ENCODE measurements around the gene SLC19A1. TPM values are rescaled to one million over a fixed set of nuclear protein-coding genes. Genes with fewer than 3 reads are reported as not detected.

The SLC19A1 gene
- total RNA-seq, 6 experiments from 2014 or later = 4.5 to 24.5 (median 15.7) TPM

GRCh38 chr21:45487891-45488600 is 54.2 kb downstream of the SLC19A1 start:
- ATAC-seq = no peak
- H3K4me3 ChIP-seq = no peak overlapping the region

GRCh38 chr21:45487161-45487806 is 55.0 kb downstream of the SLC19A1 start:
- no peak for DNase-seq
- no peaks in the 10 kb centered on the region for H3K9me3 ChIP-seq
- no peaks in the 10 kb centered on the region for H3K4me1 ChIP-seq
- no peak for TF ChIP-seq POLR2A (IDR thresholded peaks at IDR 0.05)
- TF ChIP-seq, protein P1, sequence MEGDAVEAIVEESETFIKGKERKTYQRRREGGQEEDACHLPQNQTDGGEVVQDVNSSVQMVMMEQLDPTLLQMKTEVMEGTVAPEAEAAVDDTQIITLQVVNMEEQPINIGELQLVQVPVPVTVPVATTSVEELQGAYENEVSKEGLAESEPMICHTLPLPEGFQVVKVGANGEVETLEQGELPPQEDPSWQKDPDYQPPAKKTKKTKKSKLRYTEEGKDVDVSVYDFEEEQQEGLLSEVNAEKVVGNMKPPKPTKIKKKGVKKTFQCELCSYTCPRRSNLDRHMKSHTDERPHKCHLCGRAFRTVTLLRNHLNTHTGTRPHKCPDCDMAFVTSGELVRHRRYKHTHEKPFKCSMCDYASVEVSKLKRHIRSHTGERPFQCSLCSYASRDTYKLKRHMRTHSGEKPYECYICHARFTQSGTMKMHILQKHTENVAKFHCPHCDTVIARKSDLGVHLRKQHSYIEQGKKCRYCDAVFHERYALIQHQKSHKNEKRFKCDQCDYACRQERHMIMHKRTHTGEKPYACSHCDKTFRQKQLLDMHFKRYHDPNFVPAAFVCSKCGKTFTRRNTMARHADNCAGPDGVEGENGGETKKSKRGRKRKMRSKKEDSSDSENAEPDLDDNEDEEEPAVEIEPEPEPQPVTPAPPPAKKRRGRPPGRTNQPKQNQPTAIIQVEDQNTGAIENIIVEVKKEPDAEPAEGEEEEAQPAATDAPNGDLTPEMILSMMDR (IDR thresholded peaks at IDR 0.05) = no peak
- WGBS (ENCODE audit: insufficient coverage, low coverage, low lambda C conversion rate, missing lambda C conversion rate) = no CpG with 5 or more reads among the region's 33 CpGs
- no peak overlapping the region for H3K27ac ChIP-seq
- peak in 1 of 4 donors; percentile 1 for ATAC-seq
- intact Hi-C loops (cut with DNase I) = no loop called here
- peaks cover 0 to 69% (median 30%) of the 10 kb centered on the region in 4 donors for H3K36me3 ChIP-seq
- H3K4me3 ChIP-seq = no peak overlapping the region
- H3K27me3 ChIP-seq = no peaks in the 10 kb centered on the region

More at GRCh38 chr21:45487891-45488600, 54.2 kb downstream of the SLC19A1 start:
- TF ChIP-seq, protein P1 (IDR thresholded peaks at IDR 0.05) = no peak
- TF ChIP-seq POLR2A (IDR thresholded peaks at IDR 0.05) = no peak
- 72% methylated on average over 10 of the region's 18 CpGs for WGBS (ENCODE audit: insufficient coverage, low coverage, low lambda C conversion rate, missing lambda C conversion rate)
- intact Hi-C loops (cut with DNase I) = no loop called here
- Histone ChIP-seq H3K27me3 (no peaks in the 10 kb centered on the region), H3K27ac (no peak overlapping the region), H3K4me1 (no peaks in the 10 kb centered on the region), H3K9me3 (no peaks in the 10 kb centered on the region), H3K36me3 (peaks cover 0 to 67% (median 29%) of the 10 kb centered on the region in 4 donors)
- DNase-seq = no peak

DNA sequence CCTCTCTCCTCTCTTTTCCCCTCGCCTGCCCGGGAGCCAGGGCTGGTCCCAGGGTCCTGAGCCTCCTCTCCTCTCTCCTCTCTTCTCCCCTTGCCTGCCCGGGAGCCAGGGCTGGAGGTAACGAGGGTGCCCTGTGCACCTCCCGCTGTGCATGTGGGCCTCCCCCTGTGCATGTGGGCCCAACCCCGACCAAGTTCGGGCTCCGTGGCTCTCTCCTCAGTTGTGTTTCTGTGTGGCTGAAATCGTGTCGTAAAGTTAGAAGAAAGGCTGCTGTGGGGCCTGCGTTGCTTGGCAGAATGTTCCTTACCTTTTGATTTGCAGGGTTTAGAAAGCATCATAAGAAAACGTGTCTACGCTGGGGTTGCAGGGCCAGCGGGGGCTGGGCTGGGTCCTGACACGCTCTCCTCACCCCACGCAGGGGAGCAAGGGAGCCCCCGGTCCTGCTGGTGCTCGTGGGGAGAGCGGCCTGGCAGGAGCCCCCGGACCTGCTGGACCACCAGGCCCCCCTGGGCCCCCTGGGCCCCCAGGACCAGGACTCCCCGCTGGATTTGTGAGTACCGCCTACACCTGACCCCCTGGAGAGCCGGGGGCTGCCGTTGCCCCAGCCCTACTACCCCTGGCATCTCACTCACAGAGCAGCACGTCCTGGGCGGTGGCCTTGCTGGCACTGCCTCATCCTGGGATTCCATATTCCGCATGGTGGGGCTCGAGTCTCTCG is 55.6 kb downstream of the SLC19A1 start:
- DNase-seq = peak in 1 of 3 donors; percentile 22
- no peaks in the 10 kb centered on the region for H3K27me3 ChIP-seq
- ATAC-seq = no peak

DNA sequence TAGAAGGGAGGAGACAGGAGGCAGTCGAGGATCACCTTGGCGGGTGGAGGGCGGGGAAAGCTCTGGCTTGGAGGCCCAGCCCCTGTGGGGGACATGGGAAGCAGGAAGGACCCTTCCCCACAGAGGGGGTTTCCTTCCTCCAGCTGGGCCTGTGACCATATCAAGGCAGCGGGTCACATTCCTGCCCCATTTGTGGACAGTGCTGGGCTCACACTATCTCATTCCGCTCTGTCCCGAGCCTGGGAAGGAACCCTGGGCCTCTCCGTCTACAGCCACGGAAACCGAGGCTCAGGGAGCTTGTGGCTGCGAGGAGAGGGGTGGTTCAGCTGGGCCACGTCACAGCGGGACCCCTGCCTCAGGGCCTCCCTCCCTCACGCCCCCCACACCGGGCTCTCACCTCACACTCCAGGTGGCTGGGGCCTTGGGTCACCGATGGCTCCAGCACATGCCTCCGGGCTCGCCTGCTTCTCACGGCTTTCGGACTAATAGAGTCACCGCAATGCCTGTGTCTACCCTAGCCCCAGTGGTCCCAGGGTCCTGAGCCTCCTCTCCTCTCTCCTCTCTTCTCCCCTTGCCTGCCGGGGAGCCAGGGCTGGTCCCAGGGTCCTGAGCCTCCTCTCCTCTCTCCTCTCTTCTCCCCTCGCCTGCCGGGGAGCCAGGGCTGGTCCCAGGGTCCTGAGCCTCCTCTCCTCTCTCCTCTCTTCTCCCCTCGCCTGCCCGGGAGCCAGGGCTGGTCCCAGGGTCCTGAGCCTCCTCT is 56.4 kb downstream of the SLC19A1 start:
- no peaks in the 10 kb centered on the region for H3K4me1 ChIP-seq
- no peak overlapping the region for H3K27ac ChIP-seq
- DNase-seq (peak in 1 of 3 donors; percentile 22), ATAC-seq (no peak)
- WGBS (ENCODE audit: insufficient coverage, low coverage, low lambda C conversion rate, missing lambda C conversion rate) = 84% methylated on average over 8 of the region's 25 CpGs
- TF ChIP-seq POLR2A (IDR thresholded peaks at IDR 0.05) = no peak
- TF ChIP-seq, protein P1 (IDR thresholded peaks at IDR 0.05) = no peak
- intact Hi-C loops (cut with DNase I) = no loop called here
- peaks cover 0 to 69% (median 30%) of the 10 kb centered on the region in 4 donors for H3K36me3 ChIP-seq
- no peaks in the 10 kb centered on the region for H3K9me3 ChIP-seq
- no peak overlapping the region for H3K4me3 ChIP-seq
- H3K27me3 ChIP-seq = no peaks in the 10 kb centered on the region

More for the DNA sequence above, 55.6 kb downstream of the SLC19A1 start:
- H3K27ac ChIP-seq = no peak overlapping the region
- 60% methylated on average over 8 of the region's 29 CpGs for WGBS (ENCODE audit: insufficient coverage, low coverage, low lambda C conversion rate, missing lambda C conversion rate)
- intact Hi-C loops (cut with DNase I) = no loop called here
- no peaks in the 10 kb centered on the region for H3K9me3 ChIP-seq
- no peaks in the 10 kb centered on the region for H3K4me1 ChIP-seq
- TF ChIP-seq, protein P1 (IDR thresholded peaks at IDR 0.05) = no peak
- TF ChIP-seq POLR2A (IDR thresholded peaks at IDR 0.05) = no peak
- no peak overlapping the region for H3K4me3 ChIP-seq
- H3K36me3 ChIP-seq = peaks cover 0 to 70% (median 30%) of the 10 kb centered on the region in 4 donors

Measured in right lobe of liver (tissue), 6 donors.